ENCODE measurements around the gene LETM1.

GRCh38 chr4:1822568-1823544 lies 33.1 kb downstream of the LETM1 start:
- TF ChIP-seq CTCF (IDR thresholded peaks at IDR 0.05 in 2 of 3, conservative IDR thresholded peaks at IDR 0.05 in 1 of 3; ENCODE audit: borderline replicate concordance in 1 of 3, insufficient read depth in 1 of 3, low read depth in 2 of 3, low read length in 2 of 3) (no peak), EZH2 (IDR thresholded peaks at IDR 0.05) (no peak), SIN3A (IDR thresholded peaks at IDR 0.05; ENCODE audit: low read depth) (no peak), POLR2A (IDR thresholded peaks at IDR 0.05; ENCODE audit: borderline replicate concordance, extremely low read depth, insufficient read depth, insufficient read length) (no peak), REST (IDR thresholded peaks at IDR 0.05; ENCODE audit: low read depth) (no peak), JUND (IDR thresholded peaks at IDR 0.05) (no peak)
- TF ChIP-seq, protein P1, sequence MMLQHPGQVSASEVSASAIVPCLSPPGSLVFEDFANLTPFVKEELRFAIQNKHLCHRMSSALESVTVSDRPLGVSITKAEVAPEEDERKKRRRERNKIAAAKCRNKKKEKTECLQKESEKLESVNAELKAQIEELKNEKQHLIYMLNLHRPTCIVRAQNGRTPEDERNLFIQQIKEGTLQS (IDR thresholded peaks at IDR 0.05), result no peak
- TF ChIP-seq, protein P2, sequence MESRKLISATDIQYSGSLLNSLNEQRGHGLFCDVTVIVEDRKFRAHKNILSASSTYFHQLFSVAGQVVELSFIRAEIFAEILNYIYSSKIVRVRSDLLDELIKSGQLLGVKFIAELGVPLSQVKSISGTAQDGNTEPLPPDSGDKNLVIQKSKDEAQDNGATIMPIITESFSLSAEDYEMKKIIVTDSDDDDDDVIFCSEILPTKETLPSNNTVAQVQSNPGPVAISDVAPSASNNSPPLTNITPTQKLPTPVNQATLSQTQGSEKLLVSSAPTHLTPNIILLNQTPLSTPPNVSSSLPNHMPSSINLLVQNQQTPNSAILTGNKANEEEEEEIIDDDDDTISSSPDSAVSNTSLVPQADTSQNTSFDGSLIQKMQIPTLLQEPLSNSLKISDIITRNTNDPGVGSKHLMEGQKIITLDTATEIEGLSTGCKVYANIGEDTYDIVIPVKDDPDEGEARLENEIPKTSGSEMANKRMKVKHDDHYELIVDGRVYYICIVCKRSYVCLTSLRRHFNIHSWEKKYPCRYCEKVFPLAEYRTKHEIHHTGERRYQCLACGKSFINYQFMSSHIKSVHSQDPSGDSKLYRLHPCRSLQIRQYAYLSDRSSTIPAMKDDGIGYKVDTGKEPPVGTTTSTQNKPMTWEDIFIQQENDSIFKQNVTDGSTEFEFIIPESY (IDR thresholded peaks at IDR 0.05; ENCODE audit: extremely low read depth, insufficient replicate concordance, low read length), result no peak
